NT2/D1 (cell line): ENCODE measurements around the gene GALR1.
A peak's percentile ranks its signal among the peaks of the same experiment; 100 is the strongest.
"Not testable (repeated sequence)": the region's sequence is repeated elsewhere in the genome, so short reads cannot be mapped to it uniquely, and the experiment has no call there.

Source experiments
- DNase-seq: peaks from one replicate; pipeline ENCODE4 v3.0.0-alpha.2; 2011; ENCODE audit warnings: low read depth, low spot score
- H3K27me3 ChIP-seq: 2 replicates; pipeline ENCODE4 v1.6.0; 2011; ENCODE audit warnings: mild to moderate bottlenecking; ENCODE audit not compliant: insufficient read length, insufficient read depth
- H3K36me3 ChIP-seq: 2 replicates; pipeline ENCODE4 v1.6.1; 2011; ENCODE audit warnings: mild to moderate bottlenecking, low read length, mixed read lengths; ENCODE audit not compliant: insufficient read depth, insufficient read length
- H3K4me1 ChIP-seq: 2 replicates; pipeline ENCODE4 v1.5.1; 2011; ENCODE audit not compliant: insufficient read depth, insufficient read length
- H3K4me3 ChIP-seq: 2 replicates; pipeline ENCODE4 v1.5.1; 2011; ENCODE audit warnings: low read depth; ENCODE audit not compliant: insufficient read length
- H3K9ac ChIP-seq: 2 replicates; pipeline ENCODE4 v1.6.0; 2011; ENCODE audit warnings: low read depth; ENCODE audit not compliant: insufficient read length
- H3K9me3 ChIP-seq: 2 replicates; pipeline ENCODE4 v1.5.1; 2011; ENCODE audit warnings: mild to moderate bottlenecking, low read length; ENCODE audit not compliant: insufficient read depth
- SUZ12 ChIP-seq: IDR thresholded peaks from 2 replicates; pipeline ENCODE4 v1.6.1; 2011; ENCODE audit not compliant: insufficient read length, insufficient read depth; ENCODE audit errors: extremely low read depth
- YY1 ChIP-seq: IDR thresholded peaks from 2 replicates; pipeline ENCODE4 v1.6.1; 2011; ENCODE audit not compliant: insufficient read length, insufficient read depth
- ZNF274 ChIP-seq: IDR thresholded peaks from 2 replicates; pipeline ENCODE4 v1.6.1; 2011; ENCODE audit warnings: mild to moderate bottlenecking, low read depth, low read length

Gene GALR1

DNA sequence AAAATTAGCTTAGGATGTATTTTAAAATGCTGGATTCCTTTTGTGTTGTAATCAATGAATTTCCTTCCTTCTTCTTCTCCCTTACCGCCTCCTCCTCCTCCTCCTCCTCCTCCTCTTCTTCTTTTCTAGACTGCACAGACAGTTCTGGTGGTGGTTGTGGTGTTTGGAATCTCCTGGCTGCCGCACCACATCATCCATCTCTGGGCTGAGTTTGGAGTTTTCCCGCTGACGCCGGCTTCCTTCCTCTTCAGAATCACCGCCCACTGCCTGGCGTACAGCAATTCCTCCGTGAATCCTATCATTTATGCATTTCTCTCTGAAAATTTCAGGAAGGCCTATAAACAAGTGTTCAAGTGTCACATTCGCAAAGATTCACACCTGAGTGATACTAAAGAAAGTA is 18.8 kb downstream of the GALR1 start:
- Histone ChIP-seq H3K4me1 (peaks cover 3% of the 10 kb centered on the region), H3K4me3 (no peak overlapping the region), H3K36me3 (no peaks in the 10 kb centered on the region), H3K27me3 (no peaks in the 10 kb centered on the region), H3K9me3 (no peaks in the 10 kb centered on the region), H3K9ac (no peak overlapping the region)
- TF ChIP-seq SUZ12 (no peak), YY1 (no peak), ZNF274 (no peak)
- DNase-seq = no peak

DNA sequence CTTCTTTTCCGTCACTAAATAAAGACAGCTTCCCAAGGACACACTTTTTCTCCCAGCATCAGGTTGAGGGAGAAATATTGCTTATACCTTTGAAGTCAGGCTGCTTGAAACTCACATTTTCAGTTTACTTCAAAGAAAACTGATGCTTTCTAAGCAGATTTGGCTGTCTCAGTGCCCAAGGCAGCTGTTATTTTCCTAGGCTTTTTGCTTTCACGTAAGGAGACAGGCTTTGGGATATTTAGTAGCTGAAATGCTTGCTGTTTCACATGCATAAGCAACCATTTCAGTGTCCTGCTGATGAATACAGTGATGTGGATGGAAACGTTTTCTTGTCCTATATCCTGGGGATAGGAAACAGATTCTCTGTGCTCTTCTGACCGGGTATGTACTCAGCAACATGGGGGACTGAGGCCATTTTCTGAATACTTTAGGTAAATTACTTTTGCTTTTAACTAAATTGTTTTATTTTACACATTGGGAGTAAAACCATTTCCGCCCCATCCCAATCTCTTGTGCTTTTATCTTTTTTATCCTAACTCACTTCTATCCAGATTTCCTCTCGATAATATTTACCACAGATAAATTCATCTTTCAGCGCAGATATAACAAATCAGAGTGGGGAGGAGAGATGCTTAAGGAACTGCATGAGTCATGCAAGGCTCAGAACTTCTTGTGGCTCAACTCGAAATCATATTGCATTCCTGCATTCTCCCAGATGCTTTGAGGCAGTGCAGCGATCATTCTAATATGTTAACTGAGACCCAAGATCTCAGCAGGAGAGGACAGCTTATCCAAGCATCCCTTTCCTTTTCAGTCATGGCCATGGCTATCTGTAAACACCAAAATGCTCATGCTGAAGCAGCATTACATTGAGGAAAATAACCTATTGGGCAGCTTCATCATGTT is 22.2 kb downstream of the GALR1 start:
- Histone ChIP-seq H3K4me3 (no peak overlapping the region), H3K27me3 (no peaks in the 10 kb centered on the region), H3K9me3 (no peaks in the 10 kb centered on the region), H3K9ac (no peak overlapping the region), H3K4me1 (peaks cover 3% of the 10 kb centered on the region), H3K36me3 (no peaks in the 10 kb centered on the region)
- no peak for DNase-seq
- TF ChIP-seq ZNF274 (no peak), SUZ12 (no peak), YY1 (no peak)

DNA sequence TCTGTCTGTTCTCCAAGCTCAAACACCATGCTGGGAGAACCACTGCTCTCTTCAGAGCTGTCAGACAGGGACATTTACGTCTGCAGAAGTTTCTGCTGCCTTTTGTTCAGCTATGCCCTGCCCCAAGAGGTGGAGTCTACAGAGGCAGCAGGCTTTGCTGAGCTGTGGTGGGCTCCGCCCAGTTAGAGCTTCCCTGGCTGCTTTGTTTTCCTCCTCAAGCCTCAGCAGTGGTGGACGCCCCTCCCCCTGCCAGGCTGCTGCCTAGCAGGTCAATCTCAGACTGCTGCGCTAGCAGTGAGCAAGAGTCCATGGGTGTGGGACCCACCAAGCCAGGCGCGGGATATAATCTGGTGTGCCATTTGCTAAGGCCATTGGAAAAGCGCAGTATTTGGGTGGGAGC is 41.2 kb downstream of the GALR1 start:
- H3K27me3 ChIP-seq, H3K9me3 ChIP-seq: not testable (repeated sequence)

DNA sequence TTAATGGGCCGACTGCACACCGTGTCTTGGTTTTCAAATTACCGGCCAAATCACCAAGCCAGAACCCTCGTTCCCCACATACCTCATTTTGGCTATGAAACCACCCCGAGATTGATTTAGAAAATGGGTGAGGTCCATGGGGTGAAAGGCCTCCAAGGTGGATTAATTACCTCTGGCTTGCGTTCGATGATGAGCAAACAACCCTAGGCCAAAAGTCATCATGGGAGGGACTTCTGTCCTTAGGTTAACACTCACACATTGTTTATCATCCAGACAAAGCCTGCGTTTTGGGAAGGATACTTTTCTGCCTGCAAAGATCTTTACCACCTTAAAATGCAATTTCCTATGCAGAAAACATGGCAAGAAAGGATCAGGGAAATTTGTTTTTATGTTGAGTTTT is 48.5 kb downstream of the GALR1 start:
- Histone ChIP-seq H3K36me3 (no peaks in the 10 kb centered on the region), H3K9ac (no peak overlapping the region), H3K4me1 (no peaks in the 10 kb centered on the region), H3K9me3 (no peaks in the 10 kb centered on the region), H3K4me3 (no peak overlapping the region), H3K27me3 (no peaks in the 10 kb centered on the region)
- no peak for DNase-seq
- no peak for TF ChIP-seq YY1
- TF ChIP-seq ZNF274 = no peak
- TF ChIP-seq SUZ12 = no peak

More for the DNA sequence above, 41.2 kb downstream of the GALR1 start:
- H3K36me3 ChIP-seq, H3K4me1 ChIP-seq, H3K9ac ChIP-seq, H3K4me3 ChIP-seq: not testable (repeated sequence)
- peak; percentile 49 for DNase-seq

DNA sequence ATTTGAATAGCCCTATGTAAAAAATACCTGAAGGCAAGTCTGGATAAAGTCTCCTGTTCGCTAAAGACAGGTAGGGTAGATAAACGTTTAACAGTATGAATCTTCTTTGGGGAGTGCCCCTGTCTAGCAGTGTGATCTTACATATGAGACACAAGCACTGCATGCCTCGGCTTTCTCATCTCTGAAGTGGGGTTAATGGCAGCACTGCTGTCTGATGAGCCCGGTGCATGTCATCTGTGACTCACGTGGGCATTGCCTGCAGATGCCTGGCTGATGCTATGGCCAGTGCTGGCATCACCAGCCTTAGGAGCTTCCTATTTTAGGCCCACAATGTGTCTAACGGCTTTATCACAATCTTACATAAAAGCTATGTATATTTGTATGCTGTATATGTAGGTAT is 50.1 kb downstream of the GALR1 start:
- TF ChIP-seq SUZ12 (no peak), ZNF274 (no peak), YY1 (no peak)
- H3K9me3 ChIP-seq = no peaks in the 10 kb centered on the region
- H3K27me3 ChIP-seq = no peaks in the 10 kb centered on the region
- no peaks in the 10 kb centered on the region for H3K4me1 ChIP-seq
- DNase-seq = no peak
- no peak overlapping the region for H3K4me3 ChIP-seq
- no peak overlapping the region for H3K9ac ChIP-seq
- H3K36me3 ChIP-seq = no peaks in the 10 kb centered on the region

DNA sequence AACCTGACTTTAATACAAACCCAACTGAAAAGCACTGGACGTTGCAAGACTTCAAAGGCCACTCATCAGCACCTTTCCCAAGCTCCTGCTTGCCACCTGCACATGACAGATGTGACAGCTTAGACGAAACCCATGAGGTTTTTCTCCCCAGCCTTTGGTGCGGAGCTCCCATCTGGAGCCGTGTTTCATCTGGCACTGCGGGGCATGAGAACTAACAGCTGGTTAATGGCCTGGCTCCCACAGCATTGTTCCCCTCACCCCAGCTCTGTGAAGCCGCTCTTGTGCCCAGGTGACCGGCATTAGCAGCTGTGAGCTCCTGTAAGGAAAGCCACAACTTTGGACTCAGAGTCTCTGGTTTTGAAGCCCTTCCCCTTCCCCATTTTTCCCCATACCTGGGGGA is 50.9 kb downstream of the GALR1 start:
- DNase-seq = no peak
- Histone ChIP-seq H3K4me3 (no peak overlapping the region), H3K9ac (no peak overlapping the region), H3K9me3 (no peaks in the 10 kb centered on the region), H3K27me3 (no peaks in the 10 kb centered on the region), H3K4me1 (no peaks in the 10 kb centered on the region), H3K36me3 (no peaks in the 10 kb centered on the region)
- TF ChIP-seq SUZ12 (no peak), YY1 (no peak), ZNF274 (no peak)

DNA sequence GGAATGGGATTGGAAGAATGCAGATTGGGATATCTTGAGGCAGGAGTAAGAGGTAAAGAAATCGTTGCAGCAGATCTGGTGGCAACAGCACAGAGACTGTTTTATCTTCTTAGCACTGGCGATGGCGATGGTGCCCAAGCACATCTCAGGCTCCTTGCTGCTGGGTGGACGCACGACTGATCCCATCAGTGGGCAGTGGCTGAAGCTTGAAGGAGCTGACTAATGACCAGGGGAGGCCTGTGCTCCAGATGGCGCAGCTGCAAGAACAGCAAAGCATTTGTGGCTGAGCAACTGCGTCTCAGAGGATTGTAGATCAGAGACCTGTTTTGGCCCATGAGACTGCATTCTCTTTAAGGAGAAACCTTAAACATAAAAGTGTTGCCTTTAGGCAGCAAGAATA is 54.6 kb downstream of the GALR1 start:
- H3K9ac ChIP-seq = no peak overlapping the region
- no peaks in the 10 kb centered on the region for H3K36me3 ChIP-seq

DNA sequence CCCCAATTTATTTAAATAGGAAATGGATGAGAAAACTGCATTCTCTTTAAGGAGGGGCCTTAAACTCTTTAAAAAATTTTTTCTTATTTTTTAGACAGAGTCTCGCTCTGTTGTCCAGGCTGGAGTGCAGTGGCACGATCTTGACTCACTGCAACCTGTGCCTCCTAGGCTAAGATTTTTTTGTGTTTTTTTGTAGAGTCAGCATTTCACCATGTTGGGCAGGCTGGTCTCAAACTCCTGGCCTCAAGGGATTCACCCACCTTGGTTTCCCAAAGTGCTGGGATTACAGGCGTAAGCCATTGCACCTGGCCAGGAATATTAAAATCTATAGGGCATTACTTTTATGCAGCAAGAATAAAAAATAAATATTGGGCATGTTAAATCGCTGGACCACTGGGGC is 56.0 kb downstream of the GALR1 start:
- Histone ChIP-seq H3K36me3 (no peaks in the 10 kb centered on the region), H3K27me3 (no peaks in the 10 kb centered on the region), H3K9me3 (no peaks in the 10 kb centered on the region), H3K9ac (no peak overlapping the region), H3K4me1 (no peaks in the 10 kb centered on the region), H3K4me3 (no peak overlapping the region)
- DNase-seq = no peak
- TF ChIP-seq YY1 (no peak), SUZ12 (no peak), ZNF274 (no peak)

More for the DNA sequence above, 54.6 kb downstream of the GALR1 start:
- no peak for DNase-seq
- H3K4me1 ChIP-seq = no peaks in the 10 kb centered on the region
- H3K9me3 ChIP-seq = no peaks in the 10 kb centered on the region
- no peak overlapping the region for H3K4me3 ChIP-seq
- H3K27me3 ChIP-seq = no peaks in the 10 kb centered on the region
- TF ChIP-seq ZNF274 = no peak
- TF ChIP-seq YY1 = no peak
- no peak for TF ChIP-seq SUZ12
